HepG2 (cell line): ENCODE measurements around the gene ADPRS. TPM values are rescaled to one million over a fixed set of nuclear protein-coding genes. Genes with fewer than 3 reads are reported as not detected.

Experiments
- AHR ChIP-seq: IDR thresholded peaks from 2 replicates; pipeline ENCODE4 v1.6.1; 2018; ENCODE audit warnings: missing genetic modification reagents, missing compliant biosample characterization
- CBX5 ChIP-seq: sonication (generic); formaldehyde crosslinking; IDR thresholded peaks from 2 replicates; pipeline ENCODE4 v1.4.0; 2020; ENCODE audit warnings: missing genetic modification reagents, borderline replicate concordance
- CENPT ChIP-seq: sonication (generic); formaldehyde crosslinking; IDR thresholded peaks from 2 replicates; pipeline ENCODE4 v1.8.0; 2022; ENCODE audit warnings: low read depth, mild to moderate bottlenecking, moderate library complexity, missing genetic modification reagents
- GRHL1 ChIP-seq: sonication (generic); formaldehyde crosslinking; conservative IDR thresholded peaks from 2 replicates; pipeline ENCODE4 v1.8.0; 2022; ENCODE audit warnings: missing genetic modification reagents
- HCFC1 ChIP-seq: fragments of 150-350 bp; IDR thresholded peaks from 2 replicates; pipeline ENCODE4 v1.6.1; 2014; ENCODE audit warnings: low read depth, low read length
- KDM6A ChIP-seq: IDR thresholded peaks from 2 replicates; pipeline ENCODE4 v1.6.1; 2016; ENCODE audit warnings: low read depth
- LRRFIP1 ChIP-seq: sonication (generic); formaldehyde crosslinking; conservative IDR thresholded peaks from 2 replicates; pipeline ENCODE4 v1.4.0; 2020; ENCODE audit warnings: missing genetic modification reagents
- PCBP2 ChIP-seq: fragments of 200-400 bp; formaldehyde crosslinking; optimal IDR thresholded peaks from 2 replicates; pipeline ENCODE3; 2018; ENCODE audit warnings: low read length, low read depth; ENCODE audit not compliant: poor library complexity, severe bottlenecking
- RCOR2 ChIP-seq: IDR thresholded peaks from 2 replicates; pipeline ENCODE4 v1.6.1; 2016; ENCODE audit warnings: missing biosample characterization, missing genetic modification reagents
- RFXANK ChIP-seq: IDR thresholded peaks from 2 replicates; pipeline ENCODE4 v1.6.1; 2016
- SAFB2 ChIP-seq: sonication (generic); formaldehyde crosslinking; IDR thresholded peaks from 2 replicates; pipeline ENCODE4 v1.5.1; 2020; ENCODE audit warnings: missing genetic modification reagents, low read depth, mild to moderate bottlenecking, borderline replicate concordance
- SKI ChIP-seq: fragments of 450-650 bp; IDR thresholded peaks from one replicate; pipeline ENCODE4 v1.6.1; 2018; ENCODE audit warnings: mild to moderate bottlenecking; ENCODE audit not compliant: partially characterized antibody
- THYN1 ChIP-seq: sonication (generic); formaldehyde crosslinking; IDR thresholded peaks from 2 replicates; pipeline ENCODE4 v1.8.1; 2023; ENCODE audit warnings: low read depth, mild to moderate bottlenecking, moderate library complexity, missing genetic modification reagents, borderline replicate concordance
- ZNF251 ChIP-seq: sonication (generic); formaldehyde crosslinking; IDR thresholded peaks from 2 replicates; pipeline ENCODE4 v1.9.0; 2021; ENCODE audit warnings: mild to moderate bottlenecking, missing genetic modification reagents
- ZNF256 ChIP-seq: sonication (generic); formaldehyde crosslinking; conservative IDR thresholded peaks from 2 replicates; pipeline ENCODE4 v1.4.0; 2020; ENCODE audit warnings: missing genetic modification reagents
- ZNF335 ChIP-seq: sonication (generic); formaldehyde crosslinking; IDR thresholded peaks from 2 replicates; pipeline ENCODE4 v1.4.0; 2020; ENCODE audit warnings: missing genetic modification reagents
- ZNF512B ChIP-seq: sonication (generic); formaldehyde crosslinking; IDR thresholded peaks from 2 replicates; pipeline ENCODE4 v1.5.1; 2020; ENCODE audit warnings: missing genetic modification reagents, mild to moderate bottlenecking, borderline replicate concordance
- ZNF678 ChIP-seq: sonication (generic); formaldehyde crosslinking; IDR thresholded peaks from 2 replicates; pipeline ENCODE4 v1.4.0; 2020; ENCODE audit warnings: mild to moderate bottlenecking, missing genetic modification reagents
- ZNF788 ChIP-seq: sonication (generic); formaldehyde crosslinking; IDR thresholded peaks from 2 replicates; pipeline ENCODE4 v1.5.0; 2020; ENCODE audit warnings: mild to moderate bottlenecking, missing genetic modification reagents, borderline replicate concordance
- ZNF790 ChIP-seq: sonication (generic); formaldehyde crosslinking; IDR thresholded peaks from 2 replicates; pipeline ENCODE4 v1.8.0; 2022; ENCODE audit warnings: missing genetic modification reagents, mild to moderate bottlenecking, borderline replicate concordance
- ZSCAN9 ChIP-seq: IDR thresholded peaks from 2 replicates; pipeline ENCODE4 v1.6.1; 2016; ENCODE audit warnings: borderline replicate concordance
- polyA plus RNA-seq, 8 experiments: library from polyadenylated mRNA; depleted of rRNA in 3 of 8; stranded (reverse) in 7 of 8; unstranded in 1 of 8; fragments of >200 nt; fragmentation: Illumina TruSeq in 4 of 8; extraction: Trizol in 4 of 8; gene quantifications; 2 replicates each; pipeline versions ENCODE4 v1.2.1 to v1.2.3, GENCODE V29; 2011 to 2016; ENCODE audit warnings: low read depth in 4 of 8, missing spikeins in 1 of 8, mixed read lengths in 1 of 8; ENCODE audit not compliant: insufficient read depth in 1 of 8
- total RNA-seq, 5 experiments: library from RNA; depleted of rRNA; stranded (reverse); fragments of >200 nt; fragmentation: Illumina TruSeq; extraction: Trizol; gene quantifications; 2 replicates each; pipeline ENCODE4 v1.2.3, GENCODE V29; 2016; ENCODE audit warnings: low read depth in 1 of 5

Gene ADPRS
- total and polyA plus RNA-seq, 2 of the 13 experiments (the other 11 are each of a cell fraction or from before 2014, with no cell fraction given): 30.6 to 36.4 TPM

- TF ChIP-seq LRRFIP1 (CRISPR knock-in tag) (no peak), ZNF256 (CRISPR knock-in tag) (peak; percentile 90), ZNF788 (CRISPR knock-in tag) (peak; percentile 97), RFXANK (CRISPR knock-in tag) (no peak), SKI (peak; percentile 60), PCBP2 (no peak), HCFC1 (peak; percentile 74), ZNF335 (CRISPR knock-in tag) (no peak), THYN1 (CRISPR knock-in tag) (no peak), CENPT (peak; percentile 70; the same call in 1 of the 2 replicates), GRHL1 (no peak), SAFB2 (CRISPR knock-in tag) (peak; percentile 97), KDM6A (CRISPR knock-in tag) (no peak), ZNF251 (no peak), RCOR2 (CRISPR knock-in tag) (peak; percentile 35; the same call in 1 of the 2 replicates), AHR (CRISPR knock-in tag) (peak; percentile 75), ZNF678 (CRISPR knock-in tag) (no peak; the same call in 1 of the 2 replicates), CBX5 (CRISPR knock-in tag) (peak; percentile 90), ZNF512B (CRISPR knock-in tag) (no peak), ZNF790 (CRISPR knock-in tag) (peak; percentile 95; the same call in 1 of the 2 replicates), ZSCAN9 (CRISPR knock-in tag) (peak; percentile 81; the same call in 1 of the 2 replicates)
Observed at GRCh38 chr1:36088577-36089392, at the start of gene ADPRS (continued).
